NOMO-1 (cell line): ENCODE measurements around the gene VMAC.

Experiments used
- DNase-seq, 2 experiments: peaks; one replicate each; lab custom pipeline; 2025; ENCODE audit not compliant: unreplicated experiment in 2 of 2; lab: John Stamatoyannopoulos, UW

Gene VMAC

DNA sequence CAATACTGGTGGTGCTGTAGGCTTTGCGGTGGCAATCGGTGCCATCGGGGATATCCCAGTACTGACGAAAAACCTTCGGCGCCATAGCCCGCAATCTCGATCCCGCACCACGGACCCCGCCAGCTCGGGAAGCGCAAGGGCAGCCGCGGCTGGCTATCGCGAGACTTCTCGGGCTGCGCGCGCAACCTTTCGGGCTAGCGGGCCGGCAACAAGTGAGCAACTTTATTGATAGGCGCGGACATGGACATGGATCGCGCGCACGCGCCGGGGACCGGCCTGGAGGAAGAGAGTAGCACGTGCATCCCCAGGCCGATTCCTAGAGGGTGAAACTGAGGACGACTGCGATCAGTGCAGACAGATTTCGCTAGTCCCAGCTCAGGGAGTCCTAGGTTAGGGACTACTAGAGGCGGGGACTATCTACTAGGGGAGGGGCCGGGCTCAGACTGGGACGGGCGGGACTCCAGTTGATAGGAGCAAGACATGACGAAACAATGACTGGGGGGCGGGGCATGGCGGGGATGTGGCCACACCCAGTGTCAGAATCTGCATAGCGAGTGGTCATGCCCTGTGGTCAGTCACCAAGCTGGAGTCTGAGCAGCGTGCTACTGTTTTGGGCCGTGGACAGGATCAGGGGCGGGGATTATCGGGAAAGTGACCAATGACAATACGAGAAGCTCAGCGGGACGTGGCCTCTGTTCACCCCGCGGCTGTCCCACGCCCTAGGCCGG lies 884 bp upstream of the VMAC start, which contains the start of gene NDUFA11:
Gene NDUFA11 (minus strand): TSS at position 167 of the 728 bp plus-strand sequence. CDS start 82 bp downstream, at position 85.
- peak; percentile 91 to 93 for DNase-seq

DNA sequence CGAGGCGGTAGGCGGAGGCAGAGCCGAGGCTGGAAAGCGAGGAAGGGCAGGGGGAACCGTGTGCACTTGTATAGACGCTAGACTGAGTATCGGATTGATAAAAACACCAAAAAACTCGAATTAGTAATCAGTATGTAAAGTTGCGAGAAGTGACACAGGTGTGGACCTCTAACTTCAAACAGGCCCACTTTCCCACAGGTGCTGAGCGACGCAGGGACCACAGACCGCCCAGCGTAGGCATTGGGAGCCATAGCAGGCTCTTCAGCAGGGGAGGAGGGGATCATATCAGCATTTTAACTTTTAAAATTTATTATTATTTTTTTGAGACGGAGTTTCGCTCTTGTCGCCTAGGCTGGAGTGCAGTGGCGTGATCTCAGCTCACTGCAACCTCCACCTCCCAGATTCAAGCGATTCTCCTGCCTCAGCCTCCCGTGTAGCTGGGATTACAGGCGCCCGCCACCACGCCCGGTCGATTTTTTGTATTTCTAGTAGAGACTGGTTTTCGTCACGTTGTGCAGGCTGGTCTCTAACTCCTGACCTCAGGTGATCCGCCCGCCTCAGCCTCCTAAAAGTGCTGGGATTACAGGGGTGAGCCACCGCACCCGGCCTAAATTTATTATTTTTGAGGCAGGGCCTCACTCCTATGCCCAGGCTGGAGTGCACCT lies 574 bp downstream of the VMAC start:
- no peak for DNase-seq

DNA sequence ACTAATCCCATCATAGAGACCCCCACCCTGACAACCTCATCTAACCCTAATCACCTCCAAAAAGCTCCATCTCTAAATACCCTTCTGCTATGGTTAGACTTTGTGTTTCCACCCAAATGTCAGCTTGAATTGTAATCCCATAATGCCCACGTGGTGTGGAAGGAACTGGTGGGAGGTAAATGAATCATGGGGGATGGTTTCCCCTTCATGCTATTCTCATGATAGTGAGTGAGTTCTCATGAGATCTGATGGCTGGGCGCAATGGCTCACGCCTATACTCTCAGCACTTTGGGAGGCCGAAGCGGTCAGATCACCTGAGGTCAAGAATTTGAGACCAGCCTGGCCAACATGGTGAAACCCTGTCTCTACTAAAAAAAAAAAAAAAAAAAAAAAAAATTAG lies 2.6 kb downstream of the VMAC start:
- no peak for DNase-seq

DNA sequence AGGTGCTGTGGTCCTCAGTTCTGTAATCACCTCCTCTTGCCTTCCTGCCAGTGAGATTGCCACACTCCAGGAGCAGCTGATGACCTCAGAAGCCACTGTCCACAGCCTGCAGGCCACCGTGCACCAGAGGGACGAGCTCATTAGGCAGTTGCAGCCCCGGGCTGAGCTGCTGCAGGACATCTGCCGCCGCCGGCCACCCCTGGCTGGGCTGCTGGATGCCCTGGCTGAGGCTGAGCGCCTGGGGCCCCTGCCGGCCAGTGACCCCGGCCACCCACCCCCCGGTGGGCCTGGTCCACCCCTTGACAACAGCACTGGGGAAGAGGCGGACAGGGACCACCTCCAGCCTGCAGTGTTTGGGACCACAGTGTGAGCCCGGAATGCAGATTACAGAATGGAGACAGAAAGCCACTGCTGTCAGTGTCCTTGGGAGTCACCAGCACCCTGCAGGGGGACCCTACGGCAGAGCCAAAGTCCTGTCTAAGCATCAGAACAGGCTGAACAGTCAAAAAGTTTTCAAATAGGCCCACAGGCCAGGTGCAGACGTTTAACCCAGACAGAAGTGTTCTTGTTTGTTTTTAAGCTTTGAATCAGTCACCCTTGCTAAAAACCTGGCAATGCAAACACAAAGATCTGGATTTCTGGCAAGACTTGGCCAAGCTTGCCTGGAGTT lies 4.2 kb downstream of the VMAC start:
- DNase-seq, result no peak

DNA sequence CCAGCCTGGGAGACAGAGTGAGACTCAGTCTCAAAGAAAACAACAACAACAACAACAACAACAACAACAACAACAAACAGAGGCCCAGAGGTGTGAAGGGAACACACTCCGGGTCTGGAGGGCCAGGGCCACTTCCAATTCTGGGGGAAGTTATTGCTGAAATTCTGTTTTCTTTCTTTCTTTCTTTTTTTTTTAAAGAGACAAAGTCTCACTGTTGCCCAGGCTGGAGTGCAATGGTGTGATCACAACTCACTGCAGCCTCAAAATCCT lies 5.9 kb downstream of the VMAC start:
- no peak for DNase-seq

DNA sequence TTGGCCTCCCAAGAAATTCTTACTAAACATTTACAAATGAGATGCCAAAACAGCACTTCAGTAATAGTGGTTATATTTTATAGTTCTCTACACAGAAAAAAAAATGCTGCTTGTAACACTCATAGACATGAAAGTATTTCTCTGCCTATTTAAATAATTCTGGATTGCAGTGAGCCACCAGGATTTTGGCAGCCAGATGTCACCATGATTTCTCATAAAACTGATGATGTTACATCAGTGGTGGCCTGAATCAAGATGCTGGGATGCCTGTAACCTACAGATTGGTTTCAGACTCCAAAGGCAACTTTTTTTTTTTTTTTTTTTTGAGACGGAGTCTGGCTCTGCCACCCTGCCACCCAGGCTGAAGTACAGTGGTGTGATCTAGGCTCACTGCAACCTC lies 6.7 kb downstream of the VMAC start:
- DNase-seq, result no peak

DNA sequence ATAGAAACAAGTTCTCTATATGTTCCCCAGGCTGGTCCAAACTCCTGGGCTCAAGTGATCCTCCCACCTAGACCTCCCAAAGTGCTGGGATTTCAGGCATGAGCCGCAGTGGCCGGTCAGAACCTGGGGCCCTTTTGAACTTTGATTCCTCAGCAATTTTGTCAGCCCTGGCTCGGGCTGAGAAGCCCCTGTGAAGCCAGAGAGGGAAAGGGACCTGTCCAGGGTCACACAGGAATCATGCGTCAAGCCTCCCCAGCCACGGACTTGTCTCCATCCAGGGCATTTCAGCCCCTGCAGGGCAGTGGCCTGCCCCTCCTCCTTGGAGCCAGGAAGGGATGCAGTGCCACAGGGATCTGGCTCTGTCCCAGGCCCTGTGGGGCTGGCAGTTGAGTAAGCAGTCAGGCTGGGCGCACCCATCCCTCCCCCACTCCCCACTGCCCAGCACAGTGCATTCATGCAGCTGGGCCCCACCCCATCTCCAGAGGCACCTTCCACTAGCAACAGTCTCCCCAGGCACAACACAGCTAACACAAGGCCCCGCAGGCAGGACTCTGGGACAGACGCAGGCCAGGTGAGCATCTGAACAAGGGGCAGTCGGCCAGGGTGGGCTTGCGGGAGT lies 9.2 kb downstream of the VMAC start, which contains the start of gene CAPS:
Gene CAPS (plus strand): TSS at position 516 of the 619 bp plus-strand sequence. CDS start 153 bp downstream, outside the sequence.
- no peak for DNase-seq

DNA sequence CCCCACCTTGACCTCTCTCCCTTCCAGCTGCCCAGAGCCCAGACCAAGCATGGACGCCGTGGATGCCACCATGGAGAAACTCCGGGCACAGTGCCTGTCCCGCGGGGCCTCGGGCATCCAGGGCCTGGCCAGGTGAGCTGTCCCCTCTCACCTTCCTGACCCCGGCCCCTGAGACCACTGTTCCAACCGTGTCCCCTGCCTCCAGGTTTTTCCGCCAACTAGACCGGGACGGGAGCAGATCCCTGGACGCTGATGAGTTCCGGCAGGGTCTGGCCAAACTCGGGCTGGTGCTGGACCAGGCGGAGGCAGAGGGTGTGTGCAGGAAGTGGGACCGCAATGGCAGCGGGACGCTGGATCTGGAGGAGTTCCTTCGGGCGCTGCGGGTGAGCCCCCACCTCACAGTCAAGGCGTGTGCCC lies 9.7 kb downstream of the VMAC start:
- DNase-seq, result no peak

DNA sequence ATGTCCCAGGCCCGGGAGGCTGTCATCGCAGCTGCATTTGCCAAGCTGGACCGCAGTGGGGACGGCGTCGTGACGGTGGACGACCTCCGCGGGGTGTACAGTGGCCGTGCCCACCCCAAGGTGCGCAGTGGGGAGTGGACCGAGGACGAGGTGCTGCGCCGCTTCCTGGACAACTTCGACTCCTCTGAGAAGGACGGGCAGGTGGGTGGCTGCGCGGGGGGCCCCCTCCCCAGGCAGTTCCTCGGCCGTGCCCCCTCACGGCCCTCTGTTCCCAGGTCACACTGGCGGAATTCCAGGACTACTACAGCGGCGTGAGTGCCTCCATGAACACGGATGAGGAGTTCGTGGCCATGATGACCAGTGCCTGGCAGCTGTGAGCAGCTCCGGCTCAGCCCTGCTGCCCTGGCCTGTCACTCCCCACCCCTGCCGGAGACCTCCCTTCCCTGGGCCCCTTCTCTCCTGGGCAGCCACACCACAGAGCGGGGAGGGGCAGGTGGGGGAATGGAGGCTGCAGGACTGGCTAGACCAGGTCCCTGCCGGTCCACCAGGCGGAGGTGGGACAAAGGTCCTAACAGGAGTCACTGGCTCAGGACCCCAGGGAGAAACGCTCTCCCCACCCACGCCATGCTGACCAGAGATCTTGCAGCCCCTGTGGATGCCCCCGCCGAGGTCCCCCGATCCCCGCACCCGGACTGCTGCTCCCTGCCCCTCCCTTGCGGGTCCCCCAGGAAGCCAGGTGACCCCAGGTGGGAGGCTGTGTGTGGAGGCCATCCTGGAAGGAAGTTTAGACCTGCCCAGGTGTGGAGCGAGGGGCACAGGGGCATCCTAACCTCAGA lies 10.5 kb downstream of the VMAC start:
- DNase-seq, result no peak

DNA sequence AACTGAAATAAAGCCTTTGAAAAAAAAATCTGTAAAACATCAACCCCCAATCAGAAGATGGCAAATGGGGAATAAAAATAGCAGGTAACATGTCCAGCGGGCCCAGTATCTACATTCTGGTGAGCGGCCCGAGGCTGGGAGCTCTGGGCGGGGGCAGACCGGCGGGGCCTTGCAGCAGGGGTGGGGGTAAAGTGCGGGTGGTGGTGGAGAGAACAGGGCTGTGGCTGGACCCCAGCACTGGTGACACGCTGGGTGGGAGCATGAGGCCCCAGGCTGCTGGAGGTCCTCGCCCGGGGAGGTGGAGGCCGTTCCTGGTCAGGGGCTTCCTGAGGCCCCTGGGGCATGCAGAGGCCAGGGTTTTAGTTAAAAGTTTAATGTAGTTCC lies 11.1 kb downstream of the VMAC start:
- DNase-seq, result no peak

DNA sequence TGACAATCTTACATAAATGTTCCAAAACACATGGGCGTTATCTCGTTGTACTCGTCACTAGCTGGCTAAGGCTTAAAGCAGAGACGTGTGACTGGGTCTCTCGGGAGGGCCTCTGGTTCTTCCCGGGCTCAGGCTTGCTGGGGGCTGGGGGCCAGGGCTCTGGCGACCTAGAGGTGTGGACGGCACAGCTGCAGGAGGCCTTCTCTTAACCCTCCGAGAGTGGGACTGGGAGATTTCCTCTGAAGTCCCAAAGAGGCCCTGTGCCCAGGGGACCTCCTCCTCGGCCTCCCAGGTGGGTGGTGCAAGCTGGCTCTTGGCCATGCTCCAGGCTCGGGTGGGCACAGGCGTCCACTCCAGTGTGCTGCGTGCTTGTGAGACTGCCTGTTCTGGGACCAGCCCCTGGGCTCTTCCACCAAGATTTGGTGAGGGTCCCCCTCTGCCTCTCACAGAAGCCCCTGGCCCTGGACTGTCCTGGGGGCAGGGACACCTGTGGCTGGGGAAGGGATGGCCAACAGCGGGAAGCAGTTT lies 11.6 kb downstream of the VMAC start:
- DNase-seq, result no peak

DNA sequence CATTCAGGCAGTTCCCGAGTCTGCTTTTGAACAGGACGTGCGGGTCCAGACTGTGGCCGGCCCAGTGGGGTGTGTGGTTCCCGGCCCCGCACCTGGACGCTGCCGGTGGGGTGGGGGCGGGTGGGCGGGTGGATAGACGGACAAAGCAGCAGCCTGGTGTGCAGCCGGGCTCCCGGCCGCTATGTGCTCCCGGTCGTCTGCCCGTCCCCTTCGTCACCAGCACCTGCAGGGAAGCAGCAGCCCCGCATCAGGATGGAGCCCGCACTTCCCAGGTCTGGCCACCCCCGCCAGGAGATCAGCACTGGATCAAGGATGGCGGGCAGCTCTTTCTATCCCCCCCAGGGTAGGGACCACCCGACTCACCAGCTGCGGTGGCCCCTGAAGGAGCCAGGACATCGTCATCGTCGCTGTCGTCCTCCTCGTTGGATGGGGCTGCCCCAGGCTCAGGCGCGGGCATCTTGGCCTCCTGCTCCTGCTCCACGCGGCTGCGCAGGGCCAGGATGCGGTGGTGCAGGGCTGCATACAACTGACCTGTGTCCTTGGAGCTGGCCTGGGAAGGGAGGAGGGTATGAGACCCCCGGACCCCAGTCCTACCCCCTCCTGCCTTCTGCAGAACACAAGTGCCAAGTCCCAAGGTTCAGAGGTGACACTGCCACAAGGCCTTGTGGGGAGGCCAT lies 12.9 kb downstream of the VMAC start:
- DNase-seq, result no peak

DNA sequence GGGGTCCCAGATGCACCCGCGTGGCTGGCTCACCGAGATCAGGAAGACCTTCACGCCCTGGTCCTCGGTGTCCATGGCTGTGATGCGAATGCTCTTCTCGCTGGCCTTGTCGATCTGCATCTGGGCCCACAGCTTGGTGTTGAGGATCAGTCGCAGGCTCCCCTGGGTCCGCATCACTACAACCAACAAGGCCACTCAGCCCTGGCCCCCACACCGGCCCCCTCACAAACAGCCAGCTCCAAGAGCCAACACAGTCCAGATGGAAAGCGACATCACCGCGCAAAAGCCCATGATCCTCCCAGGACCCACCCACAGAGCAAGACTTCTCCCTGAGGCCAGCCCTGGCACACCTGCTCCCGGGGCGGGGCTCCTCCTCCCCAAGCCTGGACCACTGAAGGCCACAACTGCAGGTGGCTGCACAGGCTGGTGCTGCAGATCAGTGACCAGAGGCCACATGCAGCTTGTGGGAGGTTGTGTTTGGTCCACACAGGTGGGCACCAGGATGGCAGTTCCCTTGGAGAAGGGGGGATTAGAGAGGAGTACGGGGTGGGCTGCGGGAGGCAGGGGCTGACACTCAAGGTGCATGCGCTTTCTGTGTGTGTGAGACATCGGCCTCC lies 13.9 kb downstream of the VMAC start:
- DNase-seq, result no peak

DNA sequence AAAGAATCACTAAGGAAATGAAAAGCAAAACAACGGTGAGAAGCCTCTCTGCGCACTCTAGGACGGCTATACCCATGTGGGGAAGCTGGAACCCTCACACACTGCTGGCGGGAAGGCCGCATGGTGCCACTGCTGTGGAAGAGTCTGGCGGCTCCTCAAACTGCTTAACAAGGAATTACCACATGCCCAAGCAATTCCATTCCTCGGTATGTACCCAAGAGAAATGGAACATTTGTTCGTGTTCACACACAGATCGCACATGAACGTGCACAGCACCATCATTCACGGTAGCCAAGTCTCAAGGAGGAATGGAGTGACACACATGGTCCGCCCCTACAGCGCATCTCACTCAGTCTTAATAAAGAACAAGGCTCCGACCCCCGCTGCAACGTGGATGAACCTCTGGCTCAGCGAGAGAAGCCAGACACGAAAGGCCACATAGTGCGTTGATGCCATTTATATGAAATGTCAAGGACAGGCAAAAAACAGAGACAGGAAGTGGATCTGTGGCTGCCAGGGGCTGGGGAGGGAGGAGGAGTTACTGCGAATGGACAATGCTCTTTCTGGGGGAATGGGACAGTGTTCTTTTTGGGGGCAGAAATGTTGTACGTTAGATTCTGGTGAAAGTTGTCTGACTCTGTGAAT lies 17.0 kb downstream of the VMAC start:
- no peak for DNase-seq

DNA sequence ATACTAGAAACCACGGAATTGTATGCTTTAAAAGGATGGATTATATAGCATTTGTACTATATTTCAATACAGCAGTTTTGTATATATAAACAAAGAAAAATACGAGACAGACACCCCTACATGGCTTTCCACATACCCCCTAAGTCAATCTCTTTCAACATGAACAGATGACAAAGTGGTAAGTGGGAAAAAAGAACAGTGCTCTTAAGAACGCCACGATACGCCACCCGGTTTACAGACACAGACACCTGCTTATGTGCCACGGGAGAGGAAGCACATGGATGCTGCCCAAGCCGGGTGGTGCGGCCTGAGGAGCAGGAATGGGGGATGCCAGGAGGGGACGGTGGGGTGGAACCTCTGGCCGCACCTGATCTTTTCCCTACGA lies 17.5 kb downstream of the VMAC start:
- no peak for DNase-seq

DNA sequence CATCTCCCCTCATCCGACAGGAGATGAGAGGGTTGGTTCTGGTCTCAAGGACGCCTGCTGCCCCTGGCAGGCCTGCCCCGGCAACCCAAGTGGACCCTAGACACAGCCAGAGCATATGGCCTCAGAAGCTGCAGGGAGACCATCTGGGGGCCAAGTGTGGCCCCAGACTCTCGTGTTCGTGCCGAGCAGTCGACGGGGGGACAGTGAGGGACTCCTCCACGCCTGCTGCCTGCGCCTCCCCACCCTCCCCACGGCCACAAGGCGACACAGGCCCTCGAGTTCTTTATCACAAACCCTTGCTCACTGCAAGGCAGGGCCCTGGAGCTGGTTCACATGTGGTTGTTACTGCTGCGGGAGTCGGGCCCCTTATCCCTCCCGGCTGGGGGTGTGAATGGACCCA lies 18.7 kb downstream of the VMAC start:
- DNase-seq, result no peak

DNA sequence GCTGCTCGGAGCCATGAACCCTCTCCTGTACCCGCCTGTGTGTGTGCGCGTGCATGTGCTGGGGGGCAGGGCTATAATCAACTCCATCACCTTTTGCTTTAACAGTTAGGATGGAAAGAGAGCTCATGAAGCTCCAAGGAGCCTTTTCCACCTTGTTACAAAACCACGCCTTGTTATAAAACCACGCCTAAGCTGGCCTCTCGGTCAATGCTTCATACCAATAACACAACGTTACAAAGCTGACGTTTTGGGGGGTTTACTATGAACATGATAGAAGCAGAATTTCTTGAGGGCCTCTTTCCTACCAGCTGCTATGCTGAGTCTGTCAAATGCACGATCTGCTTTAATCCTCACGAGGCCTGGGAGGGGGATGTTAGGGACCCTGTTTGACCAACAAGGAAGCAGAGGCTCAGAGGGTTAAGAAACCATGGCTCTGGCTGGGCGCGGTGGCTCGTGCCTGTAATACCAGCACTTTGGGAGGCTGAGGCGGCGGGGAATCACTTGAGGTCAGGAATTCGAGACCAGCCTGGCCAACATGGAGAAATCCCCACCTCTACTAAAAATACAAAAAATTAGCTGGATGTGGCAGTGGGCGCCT lies 21.3 kb downstream of the VMAC start:
- no peak for DNase-seq

DNA sequence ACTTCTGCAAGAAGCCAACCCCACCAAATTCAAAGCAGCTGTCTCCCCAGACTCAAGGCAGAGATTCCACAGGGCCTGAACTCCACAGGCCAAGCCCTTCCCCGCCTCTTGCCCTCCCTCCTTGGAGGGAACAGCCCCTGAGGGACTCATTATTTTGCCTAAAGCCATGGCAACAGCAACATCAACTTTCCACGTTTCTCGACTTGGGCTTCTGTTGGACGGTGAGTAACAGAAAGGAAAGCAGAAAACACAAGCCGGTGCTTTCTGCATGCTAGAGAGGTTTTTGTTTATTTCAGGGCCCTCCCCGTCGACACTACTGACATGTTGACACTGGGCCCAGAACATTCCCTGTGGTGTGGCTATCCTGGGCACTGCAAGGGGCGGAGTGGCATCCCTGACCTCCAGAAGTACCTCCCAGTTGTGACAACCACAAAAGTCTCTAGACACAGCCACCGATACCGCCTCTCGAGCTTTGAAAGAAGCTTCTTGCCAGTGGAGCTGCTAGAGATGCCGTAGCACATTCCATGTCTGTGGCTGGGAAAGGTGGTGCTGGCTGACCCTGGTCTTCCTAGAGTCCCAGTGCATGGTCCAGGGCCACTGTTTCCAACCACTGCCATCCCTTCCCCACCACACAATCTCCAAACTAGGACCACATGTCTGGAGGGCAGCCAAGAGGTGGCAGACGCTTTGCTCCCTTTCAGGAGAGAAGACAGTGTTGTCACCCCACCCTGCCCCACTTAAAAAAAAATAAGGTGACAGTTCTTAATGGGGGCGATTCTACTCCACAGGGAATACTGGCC lies 22.2 kb downstream of the VMAC start:
- DNase-seq, result no peak
